ENCODE results near the gene SPG21.

The SPG21 gene

GRCh38 chr15:64991536-64992135, 1.9 kb upstream of the SPG21 start:
- DNase-seq: no peak

GRCh38 chr15:64990168-64990470, 405 bp upstream of the SPG21 start:
- DNase-seq: no peak

- DNase-seq: no peak
Measured at GRCh38 chr15:64987136-64987535, 2.6 kb downstream of the SPG21 start.

GRCh38 chr15:64985366-64986033, 4.2 kb downstream of the SPG21 start:
- no peak for DNase-seq

- no peak for DNase-seq
Measured at GRCh38 chr15:64982472-64982871, 7.2 kb downstream of the SPG21 start.

GRCh38 chr15:64981812-64982431, 7.8 kb downstream of the SPG21 start:
- no peak for DNase-seq

GRCh38 chr15:64979252-64979710, 10.4 kb downstream of the SPG21 start:
- no peak for DNase-seq

GRCh38 chr15:64975390-64975789, 14.3 kb downstream of the SPG21 start:
- DNase-seq: no peak

- no peak for DNase-seq
Measured at GRCh38 chr15:64970698-64971097, 19.0 kb downstream of the SPG21 start.

GRCh38 chr15:64969401-64969800, 20.3 kb downstream of the SPG21 start:
- no peak for DNase-seq

- no peak for DNase-seq
Measured at GRCh38 chr15:64961013-64961412, 28.7 kb downstream of the SPG21 start.

GRCh38 chr15:64960153-64960552, 29.6 kb downstream of the SPG21 start:
- no peak for DNase-seq

GRCh38 chr15:64959128-64959527, 30.6 kb downstream of the SPG21 start:
- no peak for DNase-seq

GRCh38 chr15:64954395-64954794, 35.3 kb downstream of the SPG21 start:
- DNase-seq: no peak

GRCh38 chr15:64951777-64952418, 37.8 kb downstream of the SPG21 start:
- DNase-seq: no peak

GRCh38 chr15:64950888-64951287, 38.8 kb downstream of the SPG21 start:
- DNase-seq: no peak

- DNase-seq: no peak
Measured at GRCh38 chr15:64949383-64950186, 40.1 kb downstream of the SPG21 start.

GRCh38 chr15:64948916-64949315, 40.8 kb downstream of the SPG21 start:
- DNase-seq: no peak

GRCh38 chr15:64947211-64947610, 42.5 kb downstream of the SPG21 start:
- DNase-seq: no peak

GRCh38 chr15:64944961-64945360, 44.8 kb downstream of the SPG21 start:
- DNase-seq: no peak

GRCh38 chr15:64943512-64944225, 46.0 kb downstream of the SPG21 start:
- DNase-seq: no peak

- DNase-seq: no peak
Measured at GRCh38 chr15:64942356-64942755, 47.4 kb downstream of the SPG21 start.

- no peak for DNase-seq
Measured at GRCh38 chr15:64938192-64938591, 51.5 kb downstream of the SPG21 start.

All from stimulated activated naive CD4-positive, alpha-beta T cell (primary cell).